SW 1271 (cell line): ENCODE data around the gene CFAP73.
"Not testable (repeated sequence)": the region's sequence is repeated elsewhere in the genome, so short reads cannot be mapped to it uniquely, and the experiment has no call there.

Source experiments
- DNase-seq, 2 experiments: peaks; one replicate each; lab custom pipeline; 2025; lab: John Stamatoyannopoulos, UW

The CFAP73 gene

DNA sequence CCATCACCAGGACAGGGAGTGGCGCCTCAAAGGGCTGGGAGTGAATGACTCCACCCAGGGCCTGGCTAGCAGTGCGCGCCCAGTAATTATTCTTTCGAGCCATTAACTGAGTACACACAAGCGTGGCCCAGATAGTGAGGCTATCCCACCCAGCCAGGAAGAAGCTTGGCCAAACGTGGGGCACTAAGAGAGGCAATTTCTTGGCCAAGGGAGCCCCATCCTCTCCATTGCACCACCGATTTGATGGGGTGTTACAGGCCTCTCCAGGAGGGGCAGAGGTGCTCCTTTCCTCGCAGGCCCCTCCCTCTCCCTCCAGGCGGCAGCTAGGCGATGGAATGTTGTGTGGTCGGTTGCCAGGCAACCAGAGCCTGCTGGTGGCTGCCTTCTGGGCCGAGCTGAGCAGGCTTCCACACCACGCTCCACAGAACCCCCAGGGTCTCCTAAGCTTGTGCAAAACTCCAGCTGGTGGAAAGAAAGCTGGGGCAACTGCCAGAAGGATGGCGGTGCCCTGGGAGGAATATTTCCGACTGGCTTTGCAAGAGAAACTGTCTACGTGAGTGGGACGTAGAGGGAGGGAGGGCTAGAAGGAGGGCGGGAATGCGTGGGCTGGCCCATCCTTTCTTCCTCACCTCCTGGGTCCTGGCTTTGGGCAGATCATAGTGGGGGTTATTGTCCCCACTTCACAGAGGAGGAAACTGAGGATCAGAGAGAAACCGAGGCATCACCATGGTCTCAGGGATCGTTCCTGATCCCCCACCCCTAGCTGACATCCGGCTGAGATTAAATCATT lies at the start of gene CFAP73:
TSS of gene CFAP73 (plus strand) at position 364 of the 790 bp plus-strand sequence. CDS start at position 498, 134 bp downstream.
- DNase-seq, result peak in 1 of 2 experiments; percentile 26

- DNase-seq, result no peak
Observed at GRCh38 chr12:113099764-113100163, 49.8 kb upstream of the CFAP73 start.

DNA sequence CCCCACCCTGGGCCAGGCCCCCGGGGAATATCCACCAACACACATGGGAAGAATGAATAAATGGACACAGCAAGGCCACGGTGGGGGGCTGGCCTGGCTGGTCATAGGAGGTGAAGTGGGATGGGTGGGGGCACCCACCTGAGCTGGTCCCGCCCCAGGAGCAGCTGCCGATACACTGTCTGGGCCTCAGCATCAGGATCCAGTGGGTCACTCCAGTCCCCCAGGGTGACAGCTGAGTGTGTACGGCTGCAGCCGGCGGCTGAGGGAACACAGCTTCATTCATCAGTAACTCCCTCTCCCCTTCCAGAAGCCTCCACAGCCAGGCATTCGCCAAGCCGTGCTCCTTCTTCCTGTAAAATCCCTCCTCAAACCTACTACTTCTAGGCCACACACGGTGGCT lies 47.8 kb upstream of the CFAP73 start:
- DNase-seq, result no peak

DNA sequence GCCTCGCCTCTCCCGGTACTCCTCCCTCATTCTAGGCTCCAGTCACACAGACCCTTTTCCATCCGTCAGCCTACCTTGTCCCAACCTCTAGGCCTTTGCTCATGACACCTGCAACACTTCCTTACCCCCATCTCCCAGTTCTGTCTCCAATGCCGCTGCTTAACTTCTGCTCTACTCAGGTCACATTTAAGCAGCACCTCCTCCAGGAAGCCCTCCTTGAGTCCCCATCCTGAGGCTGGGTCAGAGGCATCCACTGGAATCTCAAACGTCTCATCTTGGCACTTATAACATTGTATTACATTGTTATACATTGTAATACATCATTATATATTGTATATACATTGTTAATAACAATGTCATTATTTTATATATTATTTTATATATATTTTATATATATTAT lies 46.7 kb upstream of the CFAP73 start:
- DNase-seq, result no peak

- DNase-seq, result no peak
Observed at GRCh38 chr12:113103756-113104450, 45.6 kb upstream of the CFAP73 start.

DNA sequence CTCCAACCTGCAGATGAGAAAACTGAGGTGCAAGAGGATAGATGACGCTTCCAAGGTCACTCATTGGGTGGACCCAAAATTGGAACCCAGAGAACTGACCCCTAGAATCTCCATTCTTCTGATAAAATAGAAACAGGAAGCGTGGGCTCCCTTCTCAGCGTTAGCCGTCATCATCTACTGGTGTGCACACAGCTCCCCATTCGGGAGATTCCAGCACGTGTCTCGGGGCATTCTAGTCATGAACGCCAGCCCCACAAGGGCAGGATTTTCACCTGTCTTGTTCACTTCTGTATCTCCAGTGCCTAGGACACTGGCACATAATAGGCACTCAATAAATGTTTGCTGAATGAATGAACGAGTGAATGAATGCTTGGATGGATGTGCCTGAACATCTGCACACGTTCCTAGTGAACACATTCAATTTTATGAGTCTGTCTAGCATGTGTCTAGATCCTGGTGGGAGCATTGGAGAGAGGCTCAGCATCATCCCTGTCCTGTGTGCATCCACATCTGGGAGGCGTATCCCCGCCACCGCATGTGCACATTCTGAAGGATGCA lies 44.5 kb upstream of the CFAP73 start:
- no peak for DNase-seq

- no peak for DNase-seq
Observed at GRCh38 chr12:113105606-113106271, 43.8 kb upstream of the CFAP73 start.

DNA sequence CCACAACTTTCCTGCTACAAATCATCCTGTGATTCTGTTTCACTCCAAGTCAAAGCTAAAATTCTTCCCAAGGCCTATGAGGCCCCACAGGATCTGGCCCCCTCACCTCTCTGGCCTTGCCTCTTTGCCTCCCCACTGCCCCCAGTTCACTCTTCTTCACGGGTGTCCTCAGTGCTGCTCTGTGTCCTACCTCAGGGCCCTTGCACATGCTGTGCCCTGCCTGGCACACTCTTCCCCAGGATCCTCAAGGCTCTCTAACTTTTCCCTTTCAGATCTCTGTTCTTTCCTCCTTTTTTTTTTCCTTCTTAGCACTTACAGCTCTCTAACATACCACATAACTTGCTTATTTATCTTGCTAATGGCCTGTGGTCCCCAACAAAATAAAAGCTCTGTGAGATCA lies 43.2 kb upstream of the CFAP73 start:
- no peak for DNase-seq

DNA sequence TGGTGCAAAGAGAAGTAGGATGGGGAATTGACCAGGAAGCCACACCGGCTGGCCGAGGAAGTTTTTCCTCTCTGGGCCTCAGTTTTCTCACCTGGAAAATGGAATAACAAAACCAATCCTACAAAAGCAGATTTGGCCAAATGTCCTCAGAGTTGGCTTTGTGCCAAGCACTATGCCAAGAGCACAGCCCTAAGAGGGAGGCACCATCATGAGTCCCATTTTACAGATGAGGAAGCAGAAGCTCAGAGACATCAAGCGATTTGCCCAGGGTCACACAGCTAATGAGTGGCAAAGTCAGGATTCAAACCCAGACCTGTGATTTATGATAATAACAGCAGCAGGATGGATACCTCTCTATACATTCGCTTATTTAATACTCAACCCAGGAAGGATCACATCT lies 41.2 kb upstream of the CFAP73 start:
- no peak for DNase-seq

DNA sequence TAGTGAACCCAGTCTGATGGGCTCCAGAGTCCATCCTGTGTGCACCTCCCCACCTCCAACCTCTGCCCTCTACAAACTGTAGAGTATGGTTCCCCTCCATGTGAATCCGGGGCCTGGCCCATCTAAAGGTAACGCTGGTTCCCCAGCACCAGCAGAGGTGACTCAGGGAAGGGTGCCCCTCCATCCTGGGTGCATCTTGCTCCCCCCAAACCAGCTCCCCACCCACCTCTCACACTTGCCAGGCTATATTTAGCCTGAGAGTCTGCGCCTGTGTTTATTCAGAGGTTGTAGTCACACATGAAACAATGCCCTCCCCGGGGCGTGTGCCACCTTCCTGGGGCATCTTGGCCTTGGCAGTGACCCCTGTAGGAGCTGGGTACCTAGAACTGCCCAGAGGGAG lies 40.2 kb upstream of the CFAP73 start:
- DNase-seq, result no peak

DNA sequence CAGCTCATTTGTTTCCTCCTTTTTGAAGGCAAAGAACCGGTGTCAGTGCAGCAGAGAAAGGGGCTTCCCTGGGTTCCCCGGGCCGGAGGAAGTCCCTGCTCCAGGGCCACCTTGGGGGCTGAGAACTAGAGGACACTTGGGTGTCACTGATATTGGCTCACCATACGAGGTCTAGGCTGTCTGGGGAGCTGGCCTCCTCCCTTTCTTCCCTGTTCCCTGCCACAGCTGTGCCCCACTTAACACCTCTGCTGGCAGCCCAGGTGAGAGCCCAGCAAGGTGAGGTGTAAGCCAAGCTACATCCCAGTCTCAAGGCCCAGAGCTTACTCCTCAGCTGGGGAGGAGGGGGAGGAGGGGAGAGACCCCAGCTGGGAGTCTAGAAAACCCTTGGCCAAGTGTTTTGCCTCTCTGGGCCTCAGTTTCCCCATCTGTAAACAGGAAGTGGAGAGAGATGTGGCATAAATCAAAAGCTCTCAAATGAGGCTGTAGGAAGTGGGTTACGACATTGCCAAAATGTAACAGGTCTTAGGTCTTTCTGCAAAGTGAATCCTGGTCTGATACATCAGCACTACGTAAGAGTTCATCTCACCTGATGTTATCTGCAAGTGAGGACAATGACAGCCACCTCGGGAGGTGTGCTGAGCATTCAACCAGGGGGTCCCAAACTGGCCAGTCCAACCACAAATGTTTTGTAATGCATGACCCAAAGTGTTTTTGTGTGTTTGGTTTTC lies 39.5 kb upstream of the CFAP73 start:
- DNase-seq, result no peak

DNA sequence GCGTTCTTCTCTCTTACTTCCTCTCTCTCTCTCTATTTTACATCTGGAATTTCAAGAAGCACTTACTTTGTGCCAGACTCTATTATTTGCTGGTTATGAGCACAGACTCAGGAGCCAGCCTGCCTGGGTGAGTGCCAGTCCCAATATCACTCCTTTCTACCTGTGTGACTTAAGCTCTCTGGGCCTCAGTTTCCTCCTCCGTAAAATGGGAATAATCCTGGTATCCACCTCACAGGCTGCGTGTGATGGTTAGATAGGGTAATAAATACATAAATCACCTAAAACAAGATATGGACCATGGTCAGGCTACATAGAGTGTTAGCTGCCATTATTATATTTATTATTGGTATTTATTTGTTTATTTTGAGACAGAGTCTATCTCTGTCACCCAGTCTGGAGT lies 38.3 kb upstream of the CFAP73 start:
- DNase-seq, result no peak

DNA sequence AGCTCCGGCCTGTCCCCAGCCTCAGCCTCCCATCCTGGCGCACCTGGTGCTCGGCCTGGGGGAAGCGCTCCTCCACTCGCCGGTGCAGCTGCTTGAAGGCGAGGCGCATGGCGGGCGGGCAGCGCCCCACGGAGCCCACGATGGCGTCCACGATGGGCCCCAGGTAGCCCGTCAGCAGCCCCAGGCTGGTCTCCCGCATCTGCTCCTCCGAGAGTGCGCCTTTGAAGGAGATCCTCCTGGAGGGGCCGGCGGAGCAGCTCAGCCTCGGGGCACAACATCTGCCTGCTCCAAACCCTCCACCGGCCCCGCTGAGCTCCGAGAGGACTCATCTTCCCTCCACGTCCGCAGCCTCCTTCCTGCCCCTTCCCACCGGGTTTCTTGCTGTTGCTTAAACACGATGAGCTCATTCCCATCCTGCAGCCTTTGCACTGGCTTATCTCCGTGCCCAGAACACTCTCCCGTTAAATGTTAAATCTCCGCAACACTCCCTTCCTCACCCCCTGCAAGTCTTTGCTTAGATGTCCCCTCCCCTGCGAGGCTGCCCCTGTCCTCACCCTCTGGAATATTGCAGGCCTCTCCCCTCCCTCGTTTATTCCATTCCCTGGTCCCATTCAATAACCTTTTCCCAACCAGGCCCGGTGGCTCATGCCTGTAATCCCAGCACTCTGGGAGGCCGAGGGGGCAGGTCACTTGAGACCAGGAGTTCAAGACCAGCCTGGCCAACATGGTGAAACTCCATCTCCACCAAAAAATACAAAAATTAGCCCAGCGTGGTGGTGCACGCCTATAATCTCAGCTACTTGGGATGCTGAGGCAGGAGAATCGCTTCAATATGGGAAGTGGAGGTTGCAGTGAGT lies 37.3 kb upstream of the CFAP73 start:
- DNase-seq, result no peak

DNA sequence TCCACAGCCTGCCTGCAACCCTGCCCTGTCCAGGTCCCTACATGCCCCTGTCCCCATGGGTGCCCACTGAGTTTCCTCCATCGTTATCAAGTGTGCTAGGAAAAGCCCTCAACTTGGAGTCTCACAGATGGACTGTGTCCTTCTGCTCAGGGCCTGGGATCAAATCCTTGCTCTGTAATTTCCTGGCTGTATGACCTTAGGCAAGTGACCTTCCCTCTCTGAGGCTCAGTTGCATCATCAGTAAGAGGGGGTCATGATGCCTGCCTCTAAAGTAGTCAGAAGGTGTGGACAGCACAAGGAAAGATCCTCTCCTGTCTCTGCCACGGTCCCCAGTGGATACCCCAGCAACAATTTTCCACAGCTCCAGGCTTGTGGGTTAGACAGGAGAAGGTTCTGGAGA lies 36.1 kb upstream of the CFAP73 start:
- no peak for DNase-seq

DNA sequence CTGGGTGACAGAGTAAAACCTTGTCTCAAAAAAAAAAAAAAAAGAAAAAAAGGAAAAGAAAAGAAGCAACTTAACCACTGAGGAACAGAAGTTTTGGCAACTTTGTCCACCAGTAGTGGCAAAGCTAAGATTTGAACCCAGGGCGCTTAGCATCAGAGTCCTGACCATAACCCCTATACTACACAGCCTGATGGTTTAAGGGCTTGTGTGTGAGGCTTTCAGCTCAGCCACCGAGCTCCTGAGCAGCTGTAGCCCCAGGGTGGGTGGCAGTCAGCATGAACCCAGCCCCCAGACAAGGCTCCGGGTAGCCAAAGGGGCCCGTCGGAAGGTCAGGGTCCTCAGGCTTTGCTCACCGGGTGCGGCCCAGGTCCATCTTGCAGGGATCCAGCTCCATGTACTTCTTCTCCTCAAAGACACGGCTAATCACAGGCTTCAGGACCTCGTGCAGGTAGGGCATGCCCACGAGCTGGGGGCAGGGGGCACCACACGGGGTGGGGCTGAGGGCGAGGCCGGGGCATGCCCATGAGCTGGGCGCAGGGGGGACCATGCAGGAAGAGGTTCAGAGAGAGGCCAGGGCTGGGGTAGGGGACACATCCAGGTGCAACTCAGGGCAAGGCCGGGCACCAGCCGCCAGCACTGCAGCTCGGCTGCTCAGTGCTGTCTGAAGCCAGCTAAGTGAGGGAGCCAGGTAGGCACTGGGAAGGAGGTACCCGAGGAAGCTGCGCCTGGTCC lies 34.9 kb upstream of the CFAP73 start:
- no peak for DNase-seq

- DNase-seq, result no peak
Observed at GRCh38 chr12:113115455-113116126, 33.9 kb upstream of the CFAP73 start.

DNA sequence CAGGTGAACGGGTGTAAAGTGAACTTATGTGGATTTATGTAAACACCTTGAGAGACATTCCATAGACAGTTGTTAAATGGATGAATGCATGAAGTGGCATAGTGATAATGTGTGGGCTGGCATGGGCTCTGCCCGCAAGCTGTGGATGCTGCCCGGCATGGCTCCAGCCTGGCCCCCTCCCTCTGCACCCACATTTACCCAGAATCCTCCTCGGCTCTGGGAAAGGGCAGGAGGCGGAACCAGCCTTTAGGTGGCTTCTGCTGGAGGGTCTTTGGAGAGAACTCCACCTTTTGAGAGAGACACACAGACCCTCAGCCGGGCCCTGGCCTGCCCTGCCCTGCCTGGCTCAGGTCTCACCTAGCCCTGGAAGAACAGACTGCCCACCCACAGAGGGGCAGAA lies 32.6 kb upstream of the CFAP73 start:
- no peak for DNase-seq

DNA sequence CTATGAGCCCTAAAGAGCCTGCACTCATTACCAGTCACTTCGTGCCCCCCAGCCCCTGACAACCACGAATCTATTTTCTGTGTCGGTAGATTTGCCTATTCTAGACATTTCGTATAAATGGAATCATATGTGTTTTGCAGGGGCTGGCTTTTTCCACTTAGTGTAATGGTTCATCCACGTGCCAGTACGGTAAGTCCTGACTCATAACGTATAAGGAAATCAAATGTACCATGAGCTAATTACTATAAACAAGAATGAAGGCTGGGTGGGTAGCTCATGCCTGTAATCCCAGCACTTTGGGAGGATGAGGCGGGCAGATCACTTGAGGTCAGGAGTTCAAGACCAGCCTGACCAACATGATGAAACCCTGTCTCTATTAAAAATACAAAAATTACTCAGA lies 31.8 kb upstream of the CFAP73 start:
- DNase-seq, result not testable (repeated sequence)

DNA sequence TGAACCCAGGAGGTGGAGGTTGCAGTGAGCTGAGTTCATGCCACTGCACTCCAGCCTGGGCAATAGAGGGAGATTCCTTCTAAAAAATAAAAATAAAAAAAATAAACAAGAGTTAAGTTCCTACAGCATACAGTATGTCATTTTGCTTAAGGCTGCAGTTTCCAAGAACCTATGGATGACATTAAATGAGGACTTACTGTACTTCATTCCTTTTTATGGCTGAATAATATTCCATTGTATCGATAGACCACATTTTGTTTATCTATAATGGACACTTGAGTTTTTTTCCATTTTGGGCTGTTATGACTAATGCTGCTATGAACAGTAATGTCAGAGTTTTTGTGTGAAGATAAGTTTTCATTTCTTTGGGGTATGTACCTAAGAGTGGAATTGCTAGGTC lies 31.4 kb upstream of the CFAP73 start:
- DNase-seq, result no peak
